Upper lobe of right lung (tissue), 1 donor: ENCODE measurements around the gene CBR4. TPM values are rescaled to one million over a fixed set of nuclear protein-coding genes. Genes with fewer than 3 reads are reported as not detected.

Experiments used
- ATAC-seq: fragments of 200-7000 bp; cut with Tn5 transposase; one replicate; pipeline ENCODE4 v1.9.1; 2020; ENCODE audit warnings: mild to moderate bottlenecking, moderate library complexity
- DNase-seq: peaks from one replicate; pipeline ENCODE4 v3.0.0-alpha.2; 2020
- H3K27ac ChIP-seq: fragments of 200-600 bp; one replicate; pipeline ENCODE4 v1.8.0; 2022
- H3K27me3 ChIP-seq: fragments of 200-600 bp; one replicate; pipeline ENCODE4 v1.8.0; 2022; ENCODE audit warnings: mild to moderate bottlenecking
- H3K36me3 ChIP-seq: fragments of 200-600 bp; one replicate; pipeline ENCODE4 v1.8.0; 2022
- H3K4me1 ChIP-seq: fragments of 200-600 bp; one replicate; pipeline ENCODE4 v1.8.0; 2022
- H3K4me3 ChIP-seq: fragments of 200-600 bp; one replicate; pipeline ENCODE4 v1.8.0; 2022; ENCODE audit warnings: mild to moderate bottlenecking
- H3K9me3 ChIP-seq: fragments of 200-600 bp; one replicate; pipeline ENCODE4 v1.8.0; 2022
- CTCF ChIP-seq: fragments of 200-600 bp; IDR thresholded peaks from one replicate; pipeline ENCODE4 v1.8.0; 2022; ENCODE audit warnings: antibody characterized with exemption
- intact Hi-C: fragments of 100-400 bp; cut with DNase I; formaldehyde crosslinking; loops from one replicate; pipeline ENCODE4 v1.11.0; 2022
- total RNA-seq: library from RNA; stranded (reverse); fragmentation: NEBNext Ultra II Directional; extraction: Animal tissue kit (Norgen Biotek cat#: 25700); gene quantifications from one replicate; pipeline ENCODE4 v1.2.1, GENCODE V29; 2021
- donor health status: DM: no; HTN: yes; CAD: no; lungs with severe emphysema.

Gene CBR4
- total RNA-seq, 1 donor from 2014 or later, result 13.6 TPM

GRCh38 chr4:169009286-169010124 lies 550 bp downstream of the CBR4 start:
- Histone ChIP-seq H3K36me3 (peaks cover 15% of the 10 kb centered on the region), H3K4me1 (peaks cover 18% of the 10 kb centered on the region), H3K27ac (peak overlapping the region; percentile 95), H3K9me3 (no peaks in the 10 kb centered on the region), H3K4me3 (peak overlapping the region; percentile 71), H3K27me3 (no peaks in the 10 kb centered on the region)
- no peak for TF ChIP-seq CTCF
- intact Hi-C loops, result no loop called here
- ATAC-seq, result peak; percentile 72
- peak; percentile 86 for DNase-seq

- intact Hi-C loops, result no loop called here
- peak; percentile 23 for TF ChIP-seq CTCF
- no peak overlapping the region for H3K27ac ChIP-seq
- no peaks in the 10 kb centered on the region for H3K9me3 ChIP-seq
- peaks cover 18% of the 10 kb centered on the region for H3K4me1 ChIP-seq
- H3K4me3 ChIP-seq, result no peak overlapping the region
- ATAC-seq, result no peak
- peaks cover 38% of the 10 kb centered on the region for H3K36me3 ChIP-seq
- no peak for DNase-seq
- no peaks in the 10 kb centered on the region for H3K27me3 ChIP-seq
These were observed 4.5 kb downstream of the CBR4 start for GRCh38 chr4:169005453-169006099.

GRCh38 chr4:169000315-169000714 lies 9.7 kb downstream of the CBR4 start:
- ATAC-seq (no peak), DNase-seq (no peak)
- Histone ChIP-seq H3K4me3 (no peak overlapping the region), H3K36me3 (peaks cover 40% of the 10 kb centered on the region), H3K4me1 (no peaks in the 10 kb centered on the region), H3K27ac (no peak overlapping the region), H3K9me3 (no peaks in the 10 kb centered on the region), H3K27me3 (no peaks in the 10 kb centered on the region)
- intact Hi-C loops, result no loop called here
- TF ChIP-seq CTCF, result no peak

GRCh38 chr4:168999809-169000208 lies 10.2 kb downstream of the CBR4 start:
- H3K27ac ChIP-seq, result no peak overlapping the region
- TF ChIP-seq CTCF, result no peak

GRCh38 chr4:168998596-168998995 lies 11.5 kb downstream of the CBR4 start:
- Histone ChIP-seq H3K9me3 (no peaks in the 10 kb centered on the region), H3K27ac (no peak overlapping the region), H3K36me3 (peaks cover 27% of the 10 kb centered on the region), H3K4me1 (no peaks in the 10 kb centered on the region), H3K27me3 (no peaks in the 10 kb centered on the region), H3K4me3 (no peak overlapping the region)
- intact Hi-C loops, result no loop called here
- no peak for TF ChIP-seq CTCF
- DNase-seq (no peak), ATAC-seq (no peak)

More at GRCh38 chr4:168999809-169000208, 10.2 kb downstream of the CBR4 start:
- no peak for DNase-seq
- Histone ChIP-seq H3K9me3 (no peaks in the 10 kb centered on the region), H3K27me3 (no peaks in the 10 kb centered on the region), H3K36me3 (peaks cover 36% of the 10 kb centered on the region), H3K4me1 (no peaks in the 10 kb centered on the region), H3K4me3 (no peak overlapping the region)
- intact Hi-C loops, result no loop called here
- no peak for ATAC-seq
